Activated CD4-positive, alpha-beta T cell treated with anti-CD3 and anti-CD28 coated beads for 24 hours (primary cell): ENCODE results near the gene EPM2A.
"Not testable (repeated sequence)": the region's sequence is repeated elsewhere in the genome, so short reads cannot be mapped to it uniquely, and the experiment has no call there.

ENCODE experiments used
- DNase-seq, 2 donors: peaks; one replicate each; pipeline ENCODE4 v3.0.0-alpha.2; 2020; ENCODE audit warnings: low read depth in 2 of 2

EPM2A gene

GRCh38 chr6:145729887-145730286 is 5.4 kb downstream of the EPM2A start:
- no peak for DNase-seq

GRCh38 chr6:145728444-145729385 is 6.6 kb downstream of the EPM2A start:
- no peak for DNase-seq

- no peak for DNase-seq
Observed at GRCh38 chr6:145727817-145728388, 7.4 kb downstream of the EPM2A start.

GRCh38 chr6:145725570-145725969 is 9.8 kb downstream of the EPM2A start:
- no peak for DNase-seq

- DNase-seq = no peak
Observed at GRCh38 chr6:145723646-145724045, 11.7 kb downstream of the EPM2A start.

GRCh38 chr6:145722190-145722589 is 13.1 kb downstream of the EPM2A start:
- DNase-seq = no peak

GRCh38 chr6:145721144-145721543 is 14.2 kb downstream of the EPM2A start:
- DNase-seq = no peak

- no peak for DNase-seq
Observed at GRCh38 chr6:145715426-145715825, 19.9 kb downstream of the EPM2A start.

GRCh38 chr6:145714731-145715130 is 20.6 kb downstream of the EPM2A start:
- DNase-seq = no peak

GRCh38 chr6:145713773-145714172 is 21.5 kb downstream of the EPM2A start:
- DNase-seq = no peak

- no peak for DNase-seq
Observed at GRCh38 chr6:145711372-145711771, 23.9 kb downstream of the EPM2A start.

GRCh38 chr6:145707397-145707796 is 27.9 kb downstream of the EPM2A start:
- no peak for DNase-seq

GRCh38 chr6:145705561-145705960 is 29.8 kb downstream of the EPM2A start:
- no peak for DNase-seq

- no peak for DNase-seq
Observed at GRCh38 chr6:145704143-145704781, 31.1 kb downstream of the EPM2A start.

GRCh38 chr6:145699462-145699861 is 35.9 kb downstream of the EPM2A start:
- DNase-seq = no peak

- not testable (repeated sequence) for DNase-seq
Observed at GRCh38 chr6:145697401-145697800, 37.9 kb downstream of the EPM2A start.

GRCh38 chr6:145694083-145694737 is 41.1 kb downstream of the EPM2A start:
- no peak for DNase-seq

GRCh38 chr6:145690969-145691368 is 44.4 kb downstream of the EPM2A start:
- no peak for DNase-seq

- DNase-seq = no peak
Observed at GRCh38 chr6:145689529-145689928, 45.8 kb downstream of the EPM2A start.

GRCh38 chr6:145688493-145688905 is 46.8 kb downstream of the EPM2A start:
- no peak for DNase-seq

- DNase-seq = no peak
Observed at GRCh38 chr6:145685932-145686331, 49.4 kb downstream of the EPM2A start.

- no peak for DNase-seq
Observed at GRCh38 chr6:145681965-145682364, 53.4 kb downstream of the EPM2A start.
